Measurements from ENCODE around the gene TBC1D12.

TBC1D12 gene

GRCh38 chr10:94402204-94402842 lies at the start of gene TBC1D12:
TBC1D12 (plus strand) TSS chr10:94402541; CDS start chr10:94402614, 73 bp downstream.
- no peaks in the 10 kb centered on the region for H3K36me3 ChIP-seq (ENCODE audit: low read depth)
- TF ChIP-seq CTCF (IDR thresholded peaks at IDR 0.05; ENCODE audit: poor library complexity, severe bottlenecking), result no peak
- no peaks in the 10 kb centered on the region for H3K27me3 ChIP-seq (ENCODE audit: insufficient read depth, poor library complexity, severe bottlenecking)
- peak within 1 kb of the TSS; percentile 77 for H3K27ac ChIP-seq (ENCODE audit: poor library complexity, severe bottlenecking)
- DNase-seq (ENCODE audit: low spot score) (peak; percentile 93), ATAC-seq (ENCODE audit: low read depth) (peak; percentile 79)
- peak within 1 kb of the TSS; percentile 70 for H3K4me3 ChIP-seq (ENCODE audit: severe bottlenecking)
- peaks cover 2% of the 10 kb centered on the region for H3K4me1 ChIP-seq (ENCODE audit: insufficient read depth, poor library complexity, severe bottlenecking)
- H3K9me3 ChIP-seq (ENCODE audit: severe bottlenecking), result no peaks in the 10 kb centered on the region

- H3K36me3 ChIP-seq (ENCODE audit: low read depth), result peaks cover 100% of the 10 kb centered on the region
- no peak for TF ChIP-seq CTCF (IDR thresholded peaks at IDR 0.05; ENCODE audit: poor library complexity, severe bottlenecking)
- DNase-seq (ENCODE audit: low spot score), result no peak
- H3K27ac ChIP-seq (ENCODE audit: poor library complexity, severe bottlenecking), result no peak overlapping the region
- no peak for ATAC-seq (ENCODE audit: low read depth)
- no peaks in the 10 kb centered on the region for H3K9me3 ChIP-seq (ENCODE audit: severe bottlenecking)
- H3K4me3 ChIP-seq (ENCODE audit: severe bottlenecking), result no peak overlapping the region
- no peaks in the 10 kb centered on the region for H3K27me3 ChIP-seq (ENCODE audit: insufficient read depth, poor library complexity, severe bottlenecking)
- H3K4me1 ChIP-seq (ENCODE audit: insufficient read depth, poor library complexity, severe bottlenecking), result peaks cover 2% of the 10 kb centered on the region
Observed at GRCh38 chr10:94353336-94353735, 49.0 kb upstream of the TBC1D12 start.

GRCh38 chr10:94355841-94356240 lies 46.5 kb upstream of the TBC1D12 start:
- H3K36me3 ChIP-seq (ENCODE audit: low read depth), result peaks cover 97% of the 10 kb centered on the region
- no peak for DNase-seq (ENCODE audit: low spot score)
- no peak for ATAC-seq (ENCODE audit: low read depth)

GRCh38 chr10:94357193-94357592 lies 45.1 kb upstream of the TBC1D12 start:
- H3K27ac ChIP-seq (ENCODE audit: poor library complexity, severe bottlenecking), result no peak overlapping the region
- peaks cover 12% of the 10 kb centered on the region for H3K4me1 ChIP-seq (ENCODE audit: insufficient read depth, poor library complexity, severe bottlenecking)
- DNase-seq (ENCODE audit: low spot score), result no peak
- no peak for ATAC-seq (ENCODE audit: low read depth)
- H3K27me3 ChIP-seq (ENCODE audit: insufficient read depth, poor library complexity, severe bottlenecking), result no peaks in the 10 kb centered on the region
- no peaks in the 10 kb centered on the region for H3K9me3 ChIP-seq (ENCODE audit: severe bottlenecking)
- peaks cover 89% of the 10 kb centered on the region for H3K36me3 ChIP-seq (ENCODE audit: low read depth)
- no peak for TF ChIP-seq CTCF (IDR thresholded peaks at IDR 0.05; ENCODE audit: poor library complexity, severe bottlenecking)
- H3K4me3 ChIP-seq (ENCODE audit: severe bottlenecking), result no peak overlapping the region

More at GRCh38 chr10:94355841-94356240, 46.5 kb upstream of the TBC1D12 start:
- no peak overlapping the region for H3K4me3 ChIP-seq (ENCODE audit: severe bottlenecking)
- H3K27me3 ChIP-seq (ENCODE audit: insufficient read depth, poor library complexity, severe bottlenecking), result no peaks in the 10 kb centered on the region
- peaks cover 7% of the 10 kb centered on the region for H3K4me1 ChIP-seq (ENCODE audit: insufficient read depth, poor library complexity, severe bottlenecking)
- H3K9me3 ChIP-seq (ENCODE audit: severe bottlenecking), result no peaks in the 10 kb centered on the region
- TF ChIP-seq CTCF (IDR thresholded peaks at IDR 0.05; ENCODE audit: poor library complexity, severe bottlenecking), result no peak
- H3K27ac ChIP-seq (ENCODE audit: poor library complexity, severe bottlenecking), result no peak overlapping the region

GRCh38 chr10:94358480-94358879 lies 43.9 kb upstream of the TBC1D12 start:
- Histone ChIP-seq H3K27me3 (ENCODE audit: insufficient read depth, poor library complexity, severe bottlenecking) (no peaks in the 10 kb centered on the region), H3K4me3 (ENCODE audit: severe bottlenecking) (no peak overlapping the region), H3K4me1 (ENCODE audit: insufficient read depth, poor library complexity, severe bottlenecking) (peaks cover 12% of the 10 kb centered on the region), H3K9me3 (ENCODE audit: severe bottlenecking) (no peaks in the 10 kb centered on the region), H3K27ac (ENCODE audit: poor library complexity, severe bottlenecking) (peak overlapping the region; percentile 4), H3K36me3 (ENCODE audit: low read depth) (peaks cover 76% of the 10 kb centered on the region)
- DNase-seq (ENCODE audit: low spot score), result no peak
- peak; percentile 76 for ATAC-seq (ENCODE audit: low read depth)
- TF ChIP-seq CTCF (IDR thresholded peaks at IDR 0.05; ENCODE audit: poor library complexity, severe bottlenecking), result no peak

All from RWPE2 (cell line).